ENCODE measurements around the gene NECTIN4.

NECTIN4 gene

DNA sequence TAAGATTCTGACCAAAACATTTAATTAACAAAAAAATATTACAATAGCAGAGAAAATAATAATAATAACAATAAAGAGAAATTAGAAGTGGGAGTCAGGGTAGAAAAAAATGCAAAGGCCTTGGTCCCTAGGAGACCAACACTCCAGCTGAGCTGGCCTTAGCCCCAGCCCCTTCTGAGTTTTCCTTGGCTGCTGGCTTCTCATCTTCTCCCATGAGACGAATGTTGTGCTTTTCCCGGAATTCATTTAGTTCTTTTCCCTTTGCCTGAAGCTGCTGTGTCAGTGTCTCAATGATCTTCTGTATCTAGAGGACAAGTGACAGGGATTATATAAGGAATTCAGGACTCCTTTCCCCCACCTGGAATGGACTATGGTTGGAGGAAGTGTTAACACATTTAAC lies 11.2 kb upstream of the NECTIN4 start:
- H3K9me3 ChIP-seq (ENCODE audit: control insufficient read depth, low read length), result no peaks in the 10 kb centered on the region
- no peak for DNase-seq (ENCODE audit: low read depth)
- no peaks in the 10 kb centered on the region for H3K27me3 ChIP-seq (replicated peaks; ENCODE audit: control insufficient read depth, insufficient read depth, low read length)
- peaks cover 71% of the 10 kb centered on the region for H3K4me1 ChIP-seq (ENCODE audit: control insufficient read depth, insufficient read depth, low read length)
- H3K4me3 ChIP-seq (ENCODE audit: low read length), result no peak overlapping the region
- H3K9ac ChIP-seq (ENCODE audit: low read length), result peak overlapping the region; percentile 41
- peaks cover 29% of the 10 kb centered on the region for H3K36me3 ChIP-seq (ENCODE audit: control insufficient read depth, insufficient read depth, low read length, severe bottlenecking)

DNA sequence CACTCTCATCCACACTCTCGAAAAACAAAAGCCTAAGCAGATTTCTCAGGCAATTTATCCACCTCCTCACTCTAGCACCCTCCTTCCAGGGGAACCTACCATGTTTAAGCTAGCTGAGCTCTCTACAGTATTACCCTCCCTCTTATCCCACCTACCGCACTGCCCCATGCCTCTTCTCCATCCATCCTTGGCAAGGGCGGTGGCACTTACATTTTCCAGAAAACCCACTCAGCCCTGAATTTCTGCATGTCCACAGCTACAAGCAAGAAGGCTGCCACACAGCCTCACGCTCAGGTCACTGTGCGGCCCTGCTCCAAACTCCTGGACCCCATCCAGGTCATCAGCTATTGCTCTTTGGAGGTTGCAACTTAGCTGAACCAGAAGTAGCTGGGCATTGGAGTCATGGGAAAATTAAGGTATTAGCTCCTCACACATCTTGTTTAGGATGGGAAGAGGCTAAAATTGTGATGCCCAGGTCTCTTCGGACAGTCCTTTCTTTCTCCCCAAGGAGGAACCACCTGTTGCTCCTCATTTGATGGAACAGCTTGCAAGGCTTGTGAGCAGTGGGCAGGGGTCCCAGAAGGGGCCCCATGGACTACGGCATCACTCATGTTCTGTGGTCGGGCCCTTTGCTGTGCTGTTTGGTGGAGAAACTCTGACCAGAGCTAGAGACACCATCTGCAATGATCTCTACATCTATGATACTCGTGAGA lies 9.9 kb upstream of the NECTIN4 start:
- peaks cover 68% of the 10 kb centered on the region for H3K4me1 ChIP-seq (ENCODE audit: control insufficient read depth, insufficient read depth, low read length)
- H3K27me3 ChIP-seq (replicated peaks; ENCODE audit: control insufficient read depth, insufficient read depth, low read length), result no peaks in the 10 kb centered on the region

DNA sequence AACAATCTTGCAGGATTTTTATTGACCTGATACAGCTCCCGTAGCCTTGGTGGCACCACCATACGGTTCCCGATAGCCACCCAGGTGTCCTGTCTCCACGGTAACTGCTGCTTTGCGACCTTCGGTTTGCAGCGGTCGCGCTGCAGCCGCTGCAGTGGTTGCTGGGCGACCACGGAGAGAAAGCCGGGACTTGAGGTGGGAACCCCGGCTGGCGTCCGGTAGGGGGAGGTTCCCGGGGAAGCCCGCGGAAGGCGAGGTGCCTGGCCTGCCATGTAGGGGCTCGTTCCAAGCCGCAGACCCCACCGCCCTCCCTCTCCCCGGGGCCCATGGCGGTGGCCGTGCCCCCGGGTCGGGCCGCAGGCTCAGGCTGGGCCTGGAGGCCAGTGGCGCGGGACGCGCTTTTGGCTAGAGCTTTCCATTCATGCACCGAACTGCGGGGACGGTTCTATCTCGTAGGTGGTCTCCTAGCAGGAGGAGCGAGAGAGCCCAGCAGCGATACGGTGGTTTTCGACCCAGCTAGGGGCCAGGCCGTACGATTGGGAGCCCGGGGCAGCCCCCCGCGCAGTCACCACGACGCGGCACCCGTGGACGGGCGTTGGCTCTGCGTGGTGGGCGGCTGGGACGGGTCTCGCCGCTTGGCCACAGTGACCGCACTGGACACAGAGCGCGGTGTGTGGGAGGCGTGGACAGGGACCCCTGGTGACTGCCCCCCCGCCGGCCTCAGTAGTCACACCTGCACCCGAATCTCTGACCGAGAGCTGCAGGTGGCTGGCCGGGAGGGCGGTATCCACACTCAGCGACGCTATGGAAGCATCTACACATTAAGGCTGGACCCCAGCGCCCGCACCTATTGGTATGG lies 9.1 kb upstream of the NECTIN4 start, which contains the start of gene KLHDC9:
TSS of gene KLHDC9 (plus strand) at position 152 of the 859 bp plus-strand sequence. CDS start at position 327, 175 bp downstream.
- peak; percentile 69 for DNase-seq (ENCODE audit: low read depth)
- Histone ChIP-seq H3K4me1 (ENCODE audit: control insufficient read depth, insufficient read depth, low read length) (peaks cover 61% of the 10 kb centered on the region), H3K4me3 (ENCODE audit: low read length) (peak within 1 kb of the TSS; percentile 74), H3K9me3 (ENCODE audit: control insufficient read depth, low read length) (no peaks in the 10 kb centered on the region), H3K9ac (ENCODE audit: low read length) (peak within 1 kb of the TSS; percentile 75), H3K36me3 (ENCODE audit: control insufficient read depth, insufficient read depth, low read length, severe bottlenecking) (peaks cover 29% of the 10 kb centered on the region), H3K27me3 (replicated peaks; ENCODE audit: control insufficient read depth, insufficient read depth, low read length) (no peaks in the 10 kb centered on the region)

More for the DNA sequence above, 9.9 kb upstream of the NECTIN4 start:
- peak overlapping the region; percentile 75 for H3K9ac ChIP-seq (ENCODE audit: low read length)
- no peak for DNase-seq (ENCODE audit: low read depth)
- peaks cover 29% of the 10 kb centered on the region for H3K36me3 ChIP-seq (ENCODE audit: control insufficient read depth, insufficient read depth, low read length, severe bottlenecking)
- no peak overlapping the region for H3K4me3 ChIP-seq (ENCODE audit: low read length)
- no peaks in the 10 kb centered on the region for H3K9me3 ChIP-seq (ENCODE audit: control insufficient read depth, low read length)

DNA sequence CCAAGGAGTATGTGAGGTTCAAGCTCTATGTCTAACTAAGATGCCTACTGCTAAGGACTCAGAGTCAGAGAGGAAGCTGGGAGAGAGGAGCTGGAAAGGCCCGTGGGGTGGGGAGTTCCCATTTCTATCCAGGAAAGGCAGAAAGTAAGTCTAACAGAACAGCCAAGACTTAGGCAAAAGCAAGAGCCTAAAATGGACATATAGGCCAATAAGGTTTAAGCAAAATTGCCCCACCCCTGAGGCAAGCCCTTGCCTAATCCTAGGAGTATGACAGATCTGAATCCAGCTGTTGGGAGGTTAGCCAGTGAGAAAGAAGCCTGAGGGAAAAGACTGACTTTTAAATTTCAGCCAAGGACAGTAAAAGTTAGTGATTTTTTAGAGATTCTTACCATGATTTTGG lies 7.2 kb upstream of the NECTIN4 start:
- DNase-seq (ENCODE audit: low read depth), result peak; percentile 93
- Histone ChIP-seq H3K9me3 (ENCODE audit: control insufficient read depth, low read length) (no peaks in the 10 kb centered on the region), H3K9ac (ENCODE audit: low read length) (peak overlapping the region; percentile 58), H3K27me3 (replicated peaks; ENCODE audit: control insufficient read depth, insufficient read depth, low read length) (no peaks in the 10 kb centered on the region), H3K4me1 (ENCODE audit: control insufficient read depth, insufficient read depth, low read length) (peaks cover 54% of the 10 kb centered on the region), H3K36me3 (ENCODE audit: control insufficient read depth, insufficient read depth, low read length, severe bottlenecking) (peaks cover 19% of the 10 kb centered on the region), H3K4me3 (ENCODE audit: low read length) (peak overlapping the region; percentile 6)

DNA sequence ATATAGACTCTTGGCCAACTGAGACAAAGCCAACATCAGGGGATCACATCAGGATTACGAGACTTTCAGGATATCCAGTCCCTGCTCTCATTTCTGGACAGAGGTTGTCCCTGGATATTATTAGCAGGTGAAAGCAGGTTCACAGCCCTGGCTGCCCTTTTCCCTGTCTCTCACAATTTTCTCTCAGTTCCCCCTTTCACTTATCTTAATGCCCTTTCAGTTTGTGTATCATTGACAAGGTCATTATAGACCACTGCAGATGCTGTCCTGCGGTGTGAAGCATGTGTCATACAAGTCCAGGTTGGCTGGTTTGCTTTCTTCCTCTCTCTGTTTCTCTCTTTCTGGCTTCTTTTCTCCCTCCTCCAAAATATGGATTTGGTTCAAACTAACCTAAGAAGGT lies 6.7 kb upstream of the NECTIN4 start:
- no peak for DNase-seq (ENCODE audit: low read depth)

DNA sequence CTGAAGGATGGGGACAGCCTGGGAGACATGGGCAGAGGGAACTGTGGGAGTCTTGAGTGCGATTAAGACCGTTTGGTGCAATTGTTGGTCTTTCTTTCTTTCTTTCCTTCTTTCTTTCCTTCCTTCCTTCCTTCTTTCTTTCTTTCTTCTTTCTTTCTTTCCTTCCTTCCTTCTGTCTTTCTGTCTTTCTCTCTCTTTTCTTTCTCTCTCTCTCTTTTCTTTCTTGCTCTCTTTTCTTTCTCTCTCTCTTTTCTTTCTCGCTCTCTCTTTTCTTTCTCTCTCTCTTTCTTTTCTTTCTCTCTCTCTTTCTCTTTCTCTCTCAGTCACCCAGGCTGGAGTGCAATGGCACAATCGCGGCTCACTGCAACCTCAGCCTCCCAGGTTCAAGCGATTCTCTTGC lies 5.9 kb upstream of the NECTIN4 start:
- H3K36me3 ChIP-seq (ENCODE audit: control insufficient read depth, insufficient read depth, low read length, severe bottlenecking), result peaks cover 11% of the 10 kb centered on the region
- H3K4me1 ChIP-seq (ENCODE audit: control insufficient read depth, insufficient read depth, low read length), result peaks cover 41% of the 10 kb centered on the region
- no peaks in the 10 kb centered on the region for H3K27me3 ChIP-seq (replicated peaks; ENCODE audit: control insufficient read depth, insufficient read depth, low read length)
- DNase-seq (ENCODE audit: low read depth), result no peak
- H3K9ac ChIP-seq (ENCODE audit: low read length), result no peak overlapping the region
- H3K4me3 ChIP-seq (ENCODE audit: low read length), result no peak overlapping the region
- H3K9me3 ChIP-seq (ENCODE audit: control insufficient read depth, low read length), result no peaks in the 10 kb centered on the region

More for the DNA sequence above, 6.7 kb upstream of the NECTIN4 start:
- H3K27me3 ChIP-seq (replicated peaks; ENCODE audit: control insufficient read depth, insufficient read depth, low read length), result no peaks in the 10 kb centered on the region
- H3K4me1 ChIP-seq (ENCODE audit: control insufficient read depth, insufficient read depth, low read length), result peaks cover 48% of the 10 kb centered on the region
- peak overlapping the region; percentile 1 for H3K9ac ChIP-seq (ENCODE audit: low read length)
- peaks cover 15% of the 10 kb centered on the region for H3K36me3 ChIP-seq (ENCODE audit: control insufficient read depth, insufficient read depth, low read length, severe bottlenecking)
- H3K9me3 ChIP-seq (ENCODE audit: control insufficient read depth, low read length), result no peaks in the 10 kb centered on the region
- H3K4me3 ChIP-seq (ENCODE audit: low read length), result no peak overlapping the region

DNA sequence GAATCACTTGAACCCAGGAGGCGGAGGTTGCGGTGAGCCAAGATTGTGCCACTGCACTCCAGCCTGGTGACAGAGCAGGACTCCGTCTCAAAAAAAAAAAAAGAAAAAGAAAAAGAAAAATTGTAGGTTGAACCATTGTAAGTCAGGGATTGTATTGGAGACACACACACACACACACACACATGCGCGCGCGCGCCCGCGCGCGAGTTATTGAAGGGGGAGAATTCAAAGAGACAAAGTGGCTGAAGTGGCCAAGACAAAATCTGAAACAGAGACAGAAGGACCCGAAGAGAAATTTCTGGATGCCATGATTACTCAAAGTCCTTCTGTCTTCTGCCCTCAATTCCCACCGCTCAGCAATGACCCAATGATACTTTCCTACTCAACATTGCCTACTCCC lies 5.1 kb upstream of the NECTIN4 start:
- peaks cover 4% of the 10 kb centered on the region for H3K36me3 ChIP-seq (ENCODE audit: control insufficient read depth, insufficient read depth, low read length, severe bottlenecking)
- no peak overlapping the region for H3K9ac ChIP-seq (ENCODE audit: low read length)
- no peak overlapping the region for H3K4me3 ChIP-seq (ENCODE audit: low read length)
- H3K4me1 ChIP-seq (ENCODE audit: control insufficient read depth, insufficient read depth, low read length), result peaks cover 36% of the 10 kb centered on the region
- no peaks in the 10 kb centered on the region for H3K27me3 ChIP-seq (replicated peaks; ENCODE audit: control insufficient read depth, insufficient read depth, low read length)
- H3K9me3 ChIP-seq (ENCODE audit: control insufficient read depth, low read length), result no peaks in the 10 kb centered on the region
- no peak for DNase-seq (ENCODE audit: low read depth)

DNA sequence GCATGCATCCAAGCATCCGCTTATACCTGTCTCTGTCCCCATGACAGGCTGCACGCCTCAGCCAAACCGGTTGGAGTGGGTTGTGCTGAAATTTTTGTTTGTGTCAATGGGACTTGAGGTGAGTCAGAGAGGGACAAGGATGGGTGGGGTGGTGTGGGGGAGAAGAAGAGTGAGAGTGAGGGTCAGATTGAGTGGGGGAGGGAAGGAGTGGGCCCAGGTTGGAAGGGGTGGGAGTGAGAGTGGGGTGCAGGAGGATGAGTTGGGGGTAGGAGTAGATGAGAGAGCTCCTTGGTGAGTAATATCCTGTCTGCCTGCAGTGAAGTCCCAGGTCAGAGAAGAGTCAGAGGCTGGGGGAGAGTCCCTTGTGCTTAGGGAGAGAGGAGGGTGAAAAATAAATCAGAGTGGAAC lies 3.3 kb upstream of the NECTIN4 start:
- Histone ChIP-seq H3K9me3 (ENCODE audit: control insufficient read depth, low read length) (no peaks in the 10 kb centered on the region), H3K4me1 (ENCODE audit: control insufficient read depth, insufficient read depth, low read length) (peaks cover 22% of the 10 kb centered on the region), H3K4me3 (ENCODE audit: low read length) (no peak overlapping the region), H3K27me3 (replicated peaks; ENCODE audit: control insufficient read depth, insufficient read depth, low read length) (no peaks in the 10 kb centered on the region), H3K9ac (ENCODE audit: low read length) (no peak overlapping the region), H3K36me3 (ENCODE audit: control insufficient read depth, insufficient read depth, low read length, severe bottlenecking) (no peaks in the 10 kb centered on the region)
- DNase-seq (ENCODE audit: low read depth), result no peak

DNA sequence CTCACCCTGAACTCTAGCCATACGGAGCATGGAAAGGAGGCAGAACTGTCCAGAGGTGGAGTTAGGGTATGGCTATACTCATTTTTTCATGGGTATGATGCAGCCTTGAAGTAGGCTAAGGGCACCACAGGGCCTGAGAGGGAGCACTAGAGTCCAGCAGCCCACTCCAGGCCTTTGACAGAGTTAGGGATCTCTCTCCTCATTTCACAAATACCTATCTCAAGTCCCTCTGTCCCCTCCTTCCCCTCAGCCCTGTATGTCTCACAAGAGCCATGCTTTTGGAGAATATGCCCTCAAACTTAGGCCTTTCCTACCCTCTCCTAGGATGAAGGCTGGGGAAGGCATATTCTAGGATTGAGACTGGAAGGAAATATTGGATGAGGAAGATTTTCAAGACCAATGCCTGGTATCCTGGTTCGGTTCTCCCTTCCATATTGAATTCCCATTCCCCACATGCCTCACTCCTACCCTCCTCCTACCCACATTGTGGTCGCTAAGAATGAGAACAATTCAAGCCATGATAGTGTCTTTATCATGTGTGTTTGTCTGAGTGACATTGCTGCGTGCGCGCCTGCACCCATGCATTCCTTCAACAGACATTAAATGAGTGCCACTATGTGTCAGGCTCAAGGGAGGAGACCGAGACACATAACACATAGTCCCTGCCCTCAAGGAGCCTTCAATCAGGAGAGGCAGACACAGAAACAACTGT lies 2.6 kb upstream of the NECTIN4 start:
- Histone ChIP-seq H3K4me1 (ENCODE audit: control insufficient read depth, insufficient read depth, low read length) (peaks cover 16% of the 10 kb centered on the region), H3K27me3 (replicated peaks; ENCODE audit: control insufficient read depth, insufficient read depth, low read length) (no peaks in the 10 kb centered on the region)
- no peak for DNase-seq (ENCODE audit: low read depth)

DNA sequence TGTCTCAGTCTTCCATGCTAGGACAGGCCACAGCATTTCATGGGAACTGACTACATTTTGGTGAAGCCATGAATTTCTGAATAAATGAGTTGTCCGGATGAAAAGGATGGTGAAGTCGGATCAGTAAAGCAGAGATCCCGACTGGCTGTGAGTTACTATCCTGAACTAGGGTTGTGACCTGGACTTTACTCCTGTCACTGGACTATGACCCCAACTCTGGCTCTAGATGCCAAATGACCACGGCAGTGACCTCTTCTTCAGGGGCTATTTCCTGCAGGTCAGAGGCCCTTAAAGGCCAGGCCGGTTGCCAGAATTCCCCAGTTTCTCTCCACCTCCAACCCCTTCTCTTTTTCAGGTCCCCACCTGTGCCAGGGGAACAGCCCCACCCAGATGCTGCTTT lies 1.7 kb upstream of the NECTIN4 start:
- H3K9ac ChIP-seq (ENCODE audit: low read length), result no peak overlapping the region
- H3K9me3 ChIP-seq (ENCODE audit: control insufficient read depth, low read length), result no peaks in the 10 kb centered on the region
- no peak for DNase-seq (ENCODE audit: low read depth)
- H3K27me3 ChIP-seq (replicated peaks; ENCODE audit: control insufficient read depth, insufficient read depth, low read length), result no peaks in the 10 kb centered on the region
- peaks cover 8% of the 10 kb centered on the region for H3K4me1 ChIP-seq (ENCODE audit: control insufficient read depth, insufficient read depth, low read length)
- no peak overlapping the region for H3K4me3 ChIP-seq (ENCODE audit: low read length)
- H3K36me3 ChIP-seq (ENCODE audit: control insufficient read depth, insufficient read depth, low read length, severe bottlenecking), result no peaks in the 10 kb centered on the region

More for the DNA sequence above, 2.6 kb upstream of the NECTIN4 start:
- H3K4me3 ChIP-seq (ENCODE audit: low read length), result no peak overlapping the region
- no peaks in the 10 kb centered on the region for H3K9me3 ChIP-seq (ENCODE audit: control insufficient read depth, low read length)
- H3K36me3 ChIP-seq (ENCODE audit: control insufficient read depth, insufficient read depth, low read length, severe bottlenecking), result no peaks in the 10 kb centered on the region
- no peak overlapping the region for H3K9ac ChIP-seq (ENCODE audit: low read length)

DNA sequence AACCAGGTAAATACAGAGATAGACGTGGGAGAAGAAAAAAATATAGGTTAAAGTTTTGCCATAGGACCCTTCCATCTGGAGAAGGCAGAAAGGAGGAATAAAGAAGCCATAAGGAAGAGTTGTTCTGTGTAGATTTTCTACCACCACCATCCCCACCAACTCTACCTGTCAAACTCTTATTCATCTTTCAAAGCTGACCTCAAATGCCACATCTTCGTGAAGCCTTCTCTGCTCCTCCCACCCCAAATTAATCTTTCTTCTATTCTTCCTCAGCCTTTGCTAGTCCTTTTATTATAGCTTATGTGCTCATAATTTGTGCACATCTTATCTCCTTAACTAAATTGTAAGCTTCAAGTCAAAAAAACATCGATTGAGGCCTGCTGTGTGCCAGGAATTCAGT lies 1.3 kb upstream of the NECTIN4 start:
- H3K36me3 ChIP-seq (ENCODE audit: control insufficient read depth, insufficient read depth, low read length, severe bottlenecking), result no peaks in the 10 kb centered on the region
- no peaks in the 10 kb centered on the region for H3K27me3 ChIP-seq (replicated peaks; ENCODE audit: control insufficient read depth, insufficient read depth, low read length)
- no peak overlapping the region for H3K4me3 ChIP-seq (ENCODE audit: low read length)
- H3K4me1 ChIP-seq (ENCODE audit: control insufficient read depth, insufficient read depth, low read length), result peaks cover 4% of the 10 kb centered on the region
- H3K9me3 ChIP-seq (ENCODE audit: control insufficient read depth, low read length), result no peaks in the 10 kb centered on the region
- no peak overlapping the region for H3K9ac ChIP-seq (ENCODE audit: low read length)
- no peak for DNase-seq (ENCODE audit: low read depth)
